ENCODE results near the gene GBP5.
"Not testable (repeated sequence)": the region's sequence is repeated elsewhere in the genome, so short reads cannot be mapped to it uniquely, and the experiment has no call there.

GBP5 gene, protein sequence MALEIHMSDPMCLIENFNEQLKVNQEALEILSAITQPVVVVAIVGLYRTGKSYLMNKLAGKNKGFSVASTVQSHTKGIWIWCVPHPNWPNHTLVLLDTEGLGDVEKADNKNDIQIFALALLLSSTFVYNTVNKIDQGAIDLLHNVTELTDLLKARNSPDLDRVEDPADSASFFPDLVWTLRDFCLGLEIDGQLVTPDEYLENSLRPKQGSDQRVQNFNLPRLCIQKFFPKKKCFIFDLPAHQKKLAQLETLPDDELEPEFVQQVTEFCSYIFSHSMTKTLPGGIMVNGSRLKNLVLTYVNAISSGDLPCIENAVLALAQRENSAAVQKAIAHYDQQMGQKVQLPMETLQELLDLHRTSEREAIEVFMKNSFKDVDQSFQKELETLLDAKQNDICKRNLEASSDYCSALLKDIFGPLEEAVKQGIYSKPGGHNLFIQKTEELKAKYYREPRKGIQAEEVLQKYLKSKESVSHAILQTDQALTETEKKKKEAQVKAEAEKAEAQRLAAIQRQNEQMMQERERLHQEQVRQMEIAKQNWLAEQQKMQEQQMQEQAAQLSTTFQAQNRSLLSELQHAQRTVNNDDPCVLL

GRCh38 chr1:89272269-89273041 is at the start of gene GBP5:
Gene GBP5, minus strand, starts transcription at chr1:89272860. Its CDS starts 3,305 bp downstream, at chr1:89269555.
- peak; percentile 46 for DNase-seq

DNA sequence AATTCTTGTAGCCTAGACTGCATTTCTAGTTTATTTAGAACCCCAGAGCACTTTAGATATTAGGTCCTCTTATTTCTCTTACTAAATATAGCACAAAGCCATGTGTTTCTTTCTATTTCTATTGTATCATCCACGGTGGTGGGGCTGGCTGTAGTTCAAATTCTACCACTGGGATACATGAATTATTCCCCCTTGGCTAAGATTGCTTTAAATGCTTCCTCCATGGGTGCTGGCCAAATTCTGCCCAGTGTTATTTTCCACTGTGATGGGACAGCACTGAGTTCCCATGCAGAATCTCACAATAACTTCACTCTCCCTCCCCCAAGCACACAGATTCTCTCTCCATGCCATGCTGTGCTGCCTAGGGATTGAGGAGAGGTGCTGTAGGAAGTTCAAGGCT is 49.7 kb upstream of the GBP5 start:
- DNase-seq: no peak

DNA sequence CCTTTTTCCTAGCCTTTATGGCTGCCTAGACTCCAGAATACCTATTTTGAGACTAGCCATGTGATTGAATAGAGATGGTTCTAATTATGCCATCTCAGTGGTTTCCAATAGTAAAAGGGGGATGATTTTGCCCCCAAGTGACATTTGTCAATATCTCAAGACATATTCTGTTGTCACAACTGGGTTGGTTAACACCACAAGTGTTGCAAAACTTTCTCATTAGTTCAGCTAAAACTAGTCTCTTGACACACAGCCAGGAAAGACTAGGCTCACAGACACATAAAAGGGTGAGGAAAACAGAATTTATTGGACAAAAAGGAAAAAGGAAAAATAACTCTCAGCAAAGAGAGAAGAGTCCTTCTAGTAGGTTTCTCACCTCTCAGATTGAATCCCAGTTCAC is 39.9 kb upstream of the GBP5 start:
- DNase-seq: no peak

DNA sequence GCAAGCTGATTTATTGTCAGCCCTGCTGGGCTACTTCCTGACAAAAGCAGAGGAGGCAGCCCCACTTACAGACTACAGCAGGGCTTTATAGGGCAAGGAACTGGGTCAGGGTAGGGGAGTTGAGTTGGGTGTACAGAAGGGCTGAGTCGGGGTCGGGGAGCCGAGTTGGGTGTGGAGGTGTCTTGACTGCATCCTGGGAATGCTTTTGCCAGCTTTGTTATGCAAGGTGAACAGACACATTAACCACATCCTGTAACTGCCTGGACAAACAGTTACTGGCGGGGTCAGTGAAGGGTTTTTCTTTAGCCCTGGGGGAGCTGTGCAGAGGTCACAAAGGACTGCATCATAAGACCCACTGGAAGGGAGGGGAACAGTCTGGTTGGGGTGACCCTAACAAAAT is 39.1 kb upstream of the GBP5 start:
- DNase-seq: no peak

DNA sequence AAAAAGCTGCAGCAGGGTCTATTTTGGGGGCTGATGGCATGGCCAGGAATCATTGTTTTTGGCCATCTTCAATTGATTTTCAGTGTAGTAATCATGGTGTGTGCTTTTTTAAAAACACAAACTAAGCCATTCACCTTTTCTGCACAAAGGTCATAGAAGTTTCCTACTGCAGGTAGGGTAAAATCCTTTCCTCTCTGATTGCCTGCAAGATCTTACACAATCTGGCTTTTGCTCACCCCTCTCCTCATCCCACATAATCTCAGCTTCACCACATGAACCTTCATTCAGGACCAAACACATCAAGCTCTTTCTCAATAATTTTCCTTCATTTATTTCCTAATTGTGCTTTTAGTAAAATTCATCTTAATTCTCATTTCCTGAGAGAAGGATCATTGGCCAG is 38.3 kb upstream of the GBP5 start:
- no peak for DNase-seq

GRCh38 chr1:89310505-89310904 is 37.8 kb upstream of the GBP5 start:
- no peak for DNase-seq

- no peak for DNase-seq
Measured at GRCh38 chr1:89309828-89310227, 37.2 kb upstream of the GBP5 start.

GRCh38 chr1:89306273-89306672 is 33.6 kb upstream of the GBP5 start:
- DNase-seq: no peak

DNA sequence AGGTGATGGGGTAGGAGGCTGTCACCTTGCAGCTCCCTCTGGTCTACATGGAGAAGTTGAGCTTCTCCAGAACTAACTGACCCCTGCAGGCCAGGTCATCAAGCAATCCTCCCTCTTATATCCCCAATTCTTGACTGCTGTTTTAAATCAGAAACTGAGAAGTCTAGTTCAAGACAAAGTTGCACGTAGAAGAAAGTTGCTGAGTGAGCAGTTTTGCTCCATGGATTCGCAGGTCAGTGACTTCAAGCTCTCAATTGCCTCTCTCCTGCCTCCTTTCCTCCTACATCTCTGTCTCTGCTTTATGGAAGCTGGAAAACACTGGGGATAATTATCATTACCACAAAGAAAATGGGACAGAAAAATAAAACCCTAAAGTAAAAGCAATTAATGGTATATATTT is 32.8 kb upstream of the GBP5 start:
- DNase-seq: no peak

- DNase-seq: no peak
Measured at GRCh38 chr1:89304572-89305230, 32.0 kb upstream of the GBP5 start.

- no peak for DNase-seq
Measured at GRCh38 chr1:89302697-89303332, 30.2 kb upstream of the GBP5 start.

GRCh38 chr1:89299739-89300463 is 27.2 kb upstream of the GBP5 start:
- not testable (repeated sequence) for DNase-seq

DNA sequence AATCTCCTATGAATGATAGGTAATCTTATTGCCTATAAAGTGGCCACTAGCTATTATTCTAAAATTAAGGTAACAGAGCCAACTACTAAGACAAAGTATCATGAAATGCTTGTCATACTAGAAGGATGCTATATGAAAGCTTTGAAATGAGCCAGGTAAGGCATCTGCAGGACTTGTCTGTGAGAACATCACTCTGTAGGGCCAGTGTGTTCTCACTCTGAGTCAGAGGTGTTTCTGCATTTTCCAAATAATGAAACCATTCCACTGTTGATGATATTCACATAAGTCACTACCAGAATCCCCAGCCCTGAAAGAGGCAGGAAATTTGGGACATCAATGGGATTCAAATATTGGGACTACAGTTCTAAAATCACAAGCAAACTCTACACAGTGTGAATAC is 25.8 kb upstream of the GBP5 start:
- no peak for DNase-seq

- DNase-seq: no peak
Measured at GRCh38 chr1:89295187-89295586, 22.5 kb upstream of the GBP5 start.

DNA sequence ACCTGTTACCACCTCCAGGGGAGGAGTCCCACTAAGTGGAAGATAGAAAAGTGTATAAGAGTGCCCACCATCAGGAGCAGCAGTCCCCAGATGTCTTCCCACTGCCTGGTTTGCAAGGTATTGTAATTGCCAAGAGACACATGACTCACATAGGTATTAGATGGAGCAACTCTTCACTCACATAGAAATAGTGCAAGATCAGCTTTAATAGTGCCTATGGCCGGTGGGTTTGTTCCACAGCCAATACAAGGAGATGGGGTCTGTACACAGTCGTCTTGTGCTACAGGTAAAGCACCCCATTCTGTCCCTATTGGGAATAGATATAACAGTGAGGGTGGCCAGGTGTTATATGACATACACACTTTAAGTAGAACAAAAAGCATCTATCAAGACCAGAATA is 18.6 kb upstream of the GBP5 start:
- no peak for DNase-seq

DNA sequence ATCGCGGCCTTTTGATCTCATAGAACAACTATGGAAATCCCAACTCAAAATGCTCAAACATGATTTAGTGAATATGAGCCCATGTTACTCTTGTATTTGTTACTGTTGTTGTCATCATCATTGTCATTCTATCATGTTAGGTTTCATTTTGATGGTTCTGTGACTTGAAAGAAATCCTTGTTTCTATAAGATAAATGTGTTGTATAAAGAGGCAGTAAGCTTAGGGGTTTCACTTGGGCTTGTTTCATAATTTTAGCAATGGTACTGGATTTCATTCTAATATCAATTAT is 15.3 kb upstream of the GBP5 start:
- DNase-seq: no peak

DNA sequence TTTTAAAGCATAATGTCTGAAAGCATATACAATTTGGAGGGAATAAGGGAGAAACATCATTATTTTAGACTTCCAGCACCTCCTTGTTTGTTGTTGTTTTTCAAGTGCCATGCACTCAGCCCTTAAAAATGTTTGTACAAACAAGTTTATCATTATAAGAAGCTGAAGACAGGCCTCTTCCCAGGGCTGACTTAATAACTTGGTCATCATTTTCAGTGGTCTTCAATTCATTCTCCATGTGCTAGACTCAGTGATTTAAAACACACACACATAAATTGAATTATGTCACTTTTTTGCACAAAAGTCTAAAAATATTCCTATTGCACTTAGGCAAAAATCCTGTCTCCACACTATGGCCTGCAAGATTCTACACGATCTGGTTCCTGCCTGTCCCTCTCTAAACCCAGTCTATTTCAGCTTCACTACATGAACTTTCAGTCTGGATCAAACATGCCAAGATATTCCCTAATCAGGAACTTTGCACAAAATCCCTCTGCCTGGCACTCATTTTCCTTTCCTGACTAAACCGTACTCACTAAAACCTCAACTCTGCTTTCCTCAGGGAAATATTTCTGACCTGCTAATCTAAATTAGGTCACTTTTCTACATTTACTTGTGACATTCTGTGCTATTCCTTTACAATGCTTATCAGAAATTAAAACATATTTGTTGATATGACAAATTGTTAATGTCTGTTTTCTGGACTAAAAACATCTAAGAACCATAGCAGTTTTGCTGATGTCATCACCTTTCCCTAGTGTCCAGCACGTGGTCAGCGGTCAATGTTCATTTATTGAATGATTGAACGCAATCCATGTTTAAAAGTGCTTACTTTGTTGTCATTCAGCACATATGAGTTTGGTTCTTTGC is 14.8 kb upstream of the GBP5 start:
- no peak for DNase-seq

DNA sequence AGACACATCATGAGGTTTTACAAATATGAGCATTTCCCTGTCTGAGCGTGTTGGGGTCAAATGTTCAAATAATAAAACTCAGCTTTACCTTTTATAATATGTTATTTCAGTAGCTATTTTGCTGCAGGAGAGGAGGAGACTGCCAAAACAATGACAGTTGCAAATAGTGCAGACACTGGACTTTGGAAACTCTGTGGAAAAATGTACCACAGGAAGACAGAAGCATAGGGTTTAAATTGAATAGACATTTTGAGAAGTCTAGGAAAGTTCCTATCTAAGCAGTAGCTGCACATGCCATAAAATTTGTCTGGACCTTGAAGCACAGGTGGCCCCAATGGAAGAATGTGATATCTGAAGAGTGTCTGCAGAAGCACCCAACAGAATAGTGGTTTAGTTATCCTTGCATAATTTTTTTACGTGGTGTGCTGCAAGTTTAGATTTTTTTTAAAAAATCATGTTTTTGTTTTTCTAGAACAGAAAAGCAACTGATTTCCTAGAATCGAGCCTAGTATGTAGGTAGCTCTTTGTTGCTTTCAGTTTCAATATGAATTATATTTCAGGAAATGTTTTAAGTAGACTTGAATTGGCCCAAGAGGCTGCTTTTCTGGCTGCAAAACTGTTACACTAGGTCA is 14.0 kb upstream of the GBP5 start:
- no peak for DNase-seq

DNA sequence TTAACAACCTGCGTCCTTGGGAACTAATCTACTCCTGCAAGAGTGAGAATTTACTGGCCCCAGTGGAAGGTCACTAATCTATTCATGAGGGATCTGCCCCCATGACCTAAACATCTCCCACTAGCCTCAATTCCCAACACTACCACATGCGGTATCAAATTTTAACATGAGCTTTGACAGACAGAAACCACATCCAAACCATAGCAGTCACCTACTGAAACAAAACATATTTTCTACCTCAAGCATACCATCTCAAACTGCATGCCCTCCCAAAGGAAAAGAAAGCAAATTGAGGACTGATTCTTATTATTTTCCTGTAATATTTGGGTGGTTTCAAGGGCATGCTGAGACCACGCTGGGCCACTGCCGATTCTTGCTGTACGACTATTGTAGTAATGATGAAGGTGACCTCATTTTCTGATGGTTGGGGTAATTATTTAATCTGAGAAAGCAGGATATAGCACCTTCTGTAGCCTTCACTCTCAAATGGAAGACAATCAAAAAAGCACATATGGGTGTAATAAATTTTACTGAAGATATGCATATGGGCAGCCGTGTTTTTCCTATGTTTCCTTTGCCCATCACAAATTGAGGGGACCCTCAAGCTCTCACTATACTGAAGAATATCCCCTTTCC is 13.2 kb upstream of the GBP5 start:
- no peak for DNase-seq

- DNase-seq: not testable (repeated sequence)
Measured at GRCh38 chr1:89284078-89284763, 11.6 kb upstream of the GBP5 start.
